ENCODE data around the gene TTC4.
A peak's percentile ranks its signal among the peaks of the same experiment; 100 is the strongest.

Gene TTC4

DNA sequence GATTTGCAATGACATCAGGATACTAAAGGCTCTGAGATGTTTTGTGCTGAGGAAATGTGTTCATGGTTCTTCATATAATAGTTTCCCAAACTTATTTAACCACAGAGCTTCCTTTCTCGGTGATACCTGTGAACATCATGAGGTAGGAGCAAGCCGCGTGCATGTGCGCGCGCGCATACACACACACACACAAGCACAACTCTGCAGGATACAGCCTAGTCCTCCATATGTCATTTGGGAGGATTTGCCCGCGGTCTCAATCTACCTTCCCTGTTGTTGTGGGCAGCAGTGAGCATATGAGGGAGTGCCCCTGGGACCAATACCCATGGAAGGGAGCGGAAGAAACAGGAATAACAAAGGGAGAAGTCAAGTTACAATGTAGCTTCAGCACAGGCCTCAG is 12.2 kb upstream of the TTC4 start:
- 90 to 94% methylated on average over 4 to 5 of the region's 10 CpGs for WGBS, 2 experiments (ENCODE audit: insufficient coverage in 2 of 2)
- Histone ChIP-seq H3K4me3 (ENCODE audit: extremely low read depth, insufficient read depth, low read length, poor library complexity, severe bottlenecking) (no peak overlapping the region), H3K4me1 (ENCODE audit: control insufficient read depth, insufficient read depth, low read length, poor library complexity, severe bottlenecking) (no peaks in the 10 kb centered on the region), H3K27ac (ENCODE audit: low read depth, low read length, severe bottlenecking) (no peak overlapping the region), H3K36me3 (ENCODE audit: control insufficient read depth, insufficient read depth, low read length) (no peaks in the 10 kb centered on the region), H3K9me3 (ENCODE audit: control insufficient read depth, low read length) (no peaks in the 10 kb centered on the region)

DNA sequence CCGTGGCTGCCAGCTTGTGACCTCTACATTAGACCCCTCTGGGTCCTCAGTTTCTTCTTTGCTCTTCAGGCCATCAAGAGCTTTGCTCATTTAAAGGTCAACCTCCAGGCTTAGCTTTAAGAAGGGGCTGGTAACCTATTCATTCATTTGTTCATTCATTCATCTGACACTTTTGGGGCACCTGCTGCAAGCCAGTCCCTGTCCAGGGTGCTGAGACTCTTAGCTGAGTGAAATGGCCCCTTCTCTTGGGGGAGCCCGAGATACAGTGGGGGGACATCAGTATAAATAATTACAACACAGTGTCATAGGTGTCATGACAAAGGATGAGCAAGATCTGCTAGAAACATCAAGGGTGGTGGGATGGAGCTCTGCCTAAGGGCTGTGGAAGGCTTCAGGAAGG is 10.5 kb upstream of the TTC4 start:
- no peaks in the 10 kb centered on the region for H3K4me1 ChIP-seq (ENCODE audit: control insufficient read depth, insufficient read depth, low read length, poor library complexity, severe bottlenecking)
- WGBS, 2 experiments (ENCODE audit: insufficient coverage in 2 of 2), result 83 to 86% methylated on average over 1 of the region's 2 CpGs
- no peaks in the 10 kb centered on the region for H3K36me3 ChIP-seq (ENCODE audit: control insufficient read depth, insufficient read depth, low read length)
- H3K4me3 ChIP-seq (ENCODE audit: extremely low read depth, insufficient read depth, low read length, poor library complexity, severe bottlenecking), result no peak overlapping the region
- no peak overlapping the region for H3K27ac ChIP-seq (ENCODE audit: low read depth, low read length, severe bottlenecking)
- no peaks in the 10 kb centered on the region for H3K9me3 ChIP-seq (ENCODE audit: control insufficient read depth, low read length)

DNA sequence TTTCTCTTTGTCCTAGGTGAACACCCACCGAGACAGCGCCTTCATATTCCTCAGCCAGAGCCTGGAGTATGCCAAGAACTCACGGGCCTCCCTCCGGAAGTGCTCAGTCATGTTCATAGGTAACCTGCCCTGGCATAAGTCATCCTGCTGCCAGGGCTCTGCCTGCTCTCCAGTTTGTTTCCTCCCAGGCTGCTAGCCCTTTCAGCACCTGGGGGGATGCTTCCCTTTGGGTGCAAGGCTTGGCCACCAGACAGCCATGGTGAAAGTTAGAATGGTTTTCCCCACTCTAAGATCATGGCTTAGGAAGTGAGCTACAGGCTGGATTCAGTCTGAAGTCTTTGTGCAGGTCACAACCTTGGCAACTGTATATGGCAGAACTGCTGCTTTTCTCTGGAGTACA is 9.2 kb upstream of the TTC4 start:
- 77 to 81% methylated on average over 4 of the region's 4 CpGs for WGBS, 2 experiments (ENCODE audit: insufficient coverage in 2 of 2)
- H3K27ac ChIP-seq (ENCODE audit: low read depth, low read length, severe bottlenecking), result no peak overlapping the region
- H3K36me3 ChIP-seq (ENCODE audit: control insufficient read depth, insufficient read depth, low read length), result no peaks in the 10 kb centered on the region
- no peaks in the 10 kb centered on the region for H3K4me1 ChIP-seq (ENCODE audit: control insufficient read depth, insufficient read depth, low read length, poor library complexity, severe bottlenecking)
- H3K4me3 ChIP-seq (ENCODE audit: extremely low read depth, insufficient read depth, low read length, poor library complexity, severe bottlenecking), result no peak overlapping the region
- H3K9me3 ChIP-seq (ENCODE audit: control insufficient read depth, low read length), result no peaks in the 10 kb centered on the region

GRCh38 chr1:54708385-54708784 is 7.3 kb upstream of the TTC4 start:
- H3K4me1 ChIP-seq (ENCODE audit: control insufficient read depth, insufficient read depth, low read length, poor library complexity, severe bottlenecking), result no peaks in the 10 kb centered on the region
- no peak overlapping the region for H3K27ac ChIP-seq (ENCODE audit: low read depth, low read length, severe bottlenecking)
- no peak overlapping the region for H3K4me3 ChIP-seq (ENCODE audit: extremely low read depth, insufficient read depth, low read length, poor library complexity, severe bottlenecking)
- no peaks in the 10 kb centered on the region for H3K9me3 ChIP-seq (ENCODE audit: control insufficient read depth, low read length)
- H3K36me3 ChIP-seq (ENCODE audit: control insufficient read depth, insufficient read depth, low read length), result no peaks in the 10 kb centered on the region

DNA sequence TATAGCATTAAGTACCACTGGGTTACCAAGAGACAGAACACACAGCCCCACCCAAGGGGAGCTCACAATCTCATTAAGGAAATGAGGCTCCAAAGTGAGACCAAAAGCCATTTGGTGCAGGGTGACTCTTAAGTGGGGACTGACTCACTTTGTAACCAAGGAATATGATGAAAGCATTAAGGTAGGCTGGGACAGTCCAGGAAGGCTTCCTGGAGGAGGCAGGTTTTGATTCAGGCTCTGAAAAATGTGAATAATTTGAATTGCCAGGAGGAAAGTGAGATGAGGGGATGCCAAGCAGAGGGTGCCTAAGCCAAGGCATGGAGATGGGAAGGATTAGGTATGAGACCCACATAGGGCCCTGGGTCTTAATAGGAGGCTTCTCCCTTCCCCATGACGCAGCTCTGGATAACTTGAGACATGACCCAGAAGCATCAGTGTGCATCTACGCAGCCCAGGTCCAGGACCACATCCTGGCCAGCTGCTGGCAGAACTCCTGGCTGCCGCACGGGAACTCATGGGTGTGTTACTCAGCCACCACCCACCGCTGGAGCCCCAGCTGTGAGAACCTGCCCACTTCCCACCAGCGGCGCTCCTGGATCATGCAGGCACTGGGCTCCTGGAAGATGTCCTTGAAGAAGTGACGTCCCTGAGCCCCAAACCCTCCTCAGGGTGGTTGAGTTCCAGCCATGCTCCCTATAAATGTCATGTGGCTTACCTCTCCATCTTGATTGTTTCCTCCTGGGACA is 5.9 kb upstream of the TTC4 start:
- no peaks in the 10 kb centered on the region for H3K36me3 ChIP-seq (ENCODE audit: control insufficient read depth, insufficient read depth, low read length)
- no peak overlapping the region for H3K4me3 ChIP-seq (ENCODE audit: extremely low read depth, insufficient read depth, low read length, poor library complexity, severe bottlenecking)
- no peaks in the 10 kb centered on the region for H3K9me3 ChIP-seq (ENCODE audit: control insufficient read depth, low read length)
- no peak overlapping the region for H3K27ac ChIP-seq (ENCODE audit: low read depth, low read length, severe bottlenecking)
- H3K4me1 ChIP-seq (ENCODE audit: control insufficient read depth, insufficient read depth, low read length, poor library complexity, severe bottlenecking), result no peaks in the 10 kb centered on the region
- WGBS, 2 experiments (ENCODE audit: insufficient coverage in 2 of 2), result 83% methylated on average over 8 of the region's 8 CpGs

DNA sequence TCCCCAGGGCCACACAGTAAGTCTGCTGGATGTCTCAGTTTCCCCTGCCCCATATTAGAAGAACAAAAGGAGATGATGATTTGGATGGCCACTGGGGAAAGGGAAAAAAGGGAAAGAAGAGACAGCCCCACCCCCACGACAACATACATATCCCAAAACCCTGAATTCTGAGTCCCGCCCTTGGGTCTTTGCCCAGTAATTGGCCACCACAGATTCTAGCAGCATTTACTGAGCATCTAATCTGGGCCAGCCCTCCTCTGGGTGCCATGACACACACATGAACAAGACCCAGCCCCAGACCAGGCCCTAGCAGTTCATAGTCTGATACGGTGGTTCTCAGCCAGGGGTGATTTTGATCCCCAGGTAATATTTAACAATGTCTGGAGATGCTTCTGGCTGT is 5.2 kb upstream of the TTC4 start:
- H3K9me3 ChIP-seq (ENCODE audit: control insufficient read depth, low read length), result no peaks in the 10 kb centered on the region
- H3K27ac ChIP-seq (ENCODE audit: low read depth, low read length, severe bottlenecking), result no peak overlapping the region
- H3K4me3 ChIP-seq (ENCODE audit: extremely low read depth, insufficient read depth, low read length, poor library complexity, severe bottlenecking), result no peak overlapping the region
- WGBS, 2 experiments (ENCODE audit: insufficient coverage in 2 of 2), result 86% methylated on average over 1 of the region's 3 CpGs; no CpG with 5 or more reads in 1 of the 2 experiments
- H3K36me3 ChIP-seq (ENCODE audit: control insufficient read depth, insufficient read depth, low read length), result no peaks in the 10 kb centered on the region
- H3K4me1 ChIP-seq (ENCODE audit: control insufficient read depth, insufficient read depth, low read length, poor library complexity, severe bottlenecking), result no peaks in the 10 kb centered on the region

- H3K4me1 ChIP-seq (ENCODE audit: control insufficient read depth, insufficient read depth, low read length, poor library complexity, severe bottlenecking), result no peaks in the 10 kb centered on the region
- no peaks in the 10 kb centered on the region for H3K9me3 ChIP-seq (ENCODE audit: control insufficient read depth, low read length)
- no peak overlapping the region for H3K4me3 ChIP-seq (ENCODE audit: extremely low read depth, insufficient read depth, low read length, poor library complexity, severe bottlenecking)
- H3K36me3 ChIP-seq (ENCODE audit: control insufficient read depth, insufficient read depth, low read length), result no peaks in the 10 kb centered on the region
- H3K27ac ChIP-seq (ENCODE audit: low read depth, low read length, severe bottlenecking), result no peak overlapping the region
- WGBS, 2 experiments (ENCODE audit: insufficient coverage in 2 of 2), result 91 to 95% methylated on average over 4 to 5 of the region's 6 CpGs
Measured at GRCh38 chr1:54710841-54711240, 4.8 kb upstream of the TTC4 start.

- no peak overlapping the region for H3K27ac ChIP-seq (ENCODE audit: low read depth, low read length, severe bottlenecking)
- WGBS, 2 experiments (ENCODE audit: insufficient coverage in 2 of 2), result 90 to 93% methylated on average over 7 of the region's 10 CpGs
- H3K4me3 ChIP-seq (ENCODE audit: extremely low read depth, insufficient read depth, low read length, poor library complexity, severe bottlenecking), result no peak overlapping the region
- H3K4me1 ChIP-seq (ENCODE audit: control insufficient read depth, insufficient read depth, low read length, poor library complexity, severe bottlenecking), result no peaks in the 10 kb centered on the region
- H3K9me3 ChIP-seq (ENCODE audit: control insufficient read depth, low read length), result no peaks in the 10 kb centered on the region
- no peaks in the 10 kb centered on the region for H3K36me3 ChIP-seq (ENCODE audit: control insufficient read depth, insufficient read depth, low read length)
Measured at GRCh38 chr1:54711536-54711935, 4.1 kb upstream of the TTC4 start.

DNA sequence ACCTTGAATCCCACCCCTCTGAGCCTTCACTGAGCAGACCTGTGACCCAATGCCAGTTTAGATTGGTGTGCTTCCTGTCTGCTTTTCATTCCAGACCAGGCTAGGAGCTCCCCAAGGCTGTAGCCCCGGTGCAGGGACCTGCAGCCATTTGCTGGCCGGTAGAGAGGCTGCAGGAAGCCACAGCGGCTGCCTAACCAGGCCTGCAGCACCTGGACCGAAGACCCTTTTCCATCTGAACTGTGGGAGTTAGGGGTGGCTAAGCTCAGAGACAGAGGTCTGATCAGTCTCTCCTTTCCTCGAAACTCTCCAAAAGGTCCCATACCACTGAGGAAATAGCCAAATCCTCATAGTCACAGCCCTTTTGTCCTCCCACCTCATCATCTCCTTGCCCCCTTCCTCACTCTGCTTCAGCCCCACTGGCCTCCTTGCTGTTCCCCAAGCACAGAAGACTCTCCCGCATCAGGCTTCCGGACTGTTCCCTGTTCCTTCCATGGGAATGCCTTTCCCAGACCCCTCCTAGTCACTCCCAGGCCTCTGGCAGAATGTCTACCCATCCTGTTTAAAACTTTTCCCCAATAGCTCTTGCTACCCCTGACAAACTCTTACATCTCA is 674 bp upstream of the TTC4 start:
- WGBS, 2 experiments (ENCODE audit: insufficient coverage in 2 of 2), result 92 to 96% methylated on average over 6 to 7 of the region's 7 CpGs
- H3K9me3 ChIP-seq (ENCODE audit: control insufficient read depth, low read length), result no peaks in the 10 kb centered on the region
- H3K4me3 ChIP-seq (ENCODE audit: extremely low read depth, insufficient read depth, low read length, poor library complexity, severe bottlenecking), result peak overlapping the region; percentile 89
- H3K4me1 ChIP-seq (ENCODE audit: control insufficient read depth, insufficient read depth, low read length, poor library complexity, severe bottlenecking), result no peaks in the 10 kb centered on the region
- peaks cover 28% of the 10 kb centered on the region for H3K36me3 ChIP-seq (ENCODE audit: control insufficient read depth, insufficient read depth, low read length)
- no peak overlapping the region for H3K27ac ChIP-seq (ENCODE audit: low read depth, low read length, severe bottlenecking)

DNA sequence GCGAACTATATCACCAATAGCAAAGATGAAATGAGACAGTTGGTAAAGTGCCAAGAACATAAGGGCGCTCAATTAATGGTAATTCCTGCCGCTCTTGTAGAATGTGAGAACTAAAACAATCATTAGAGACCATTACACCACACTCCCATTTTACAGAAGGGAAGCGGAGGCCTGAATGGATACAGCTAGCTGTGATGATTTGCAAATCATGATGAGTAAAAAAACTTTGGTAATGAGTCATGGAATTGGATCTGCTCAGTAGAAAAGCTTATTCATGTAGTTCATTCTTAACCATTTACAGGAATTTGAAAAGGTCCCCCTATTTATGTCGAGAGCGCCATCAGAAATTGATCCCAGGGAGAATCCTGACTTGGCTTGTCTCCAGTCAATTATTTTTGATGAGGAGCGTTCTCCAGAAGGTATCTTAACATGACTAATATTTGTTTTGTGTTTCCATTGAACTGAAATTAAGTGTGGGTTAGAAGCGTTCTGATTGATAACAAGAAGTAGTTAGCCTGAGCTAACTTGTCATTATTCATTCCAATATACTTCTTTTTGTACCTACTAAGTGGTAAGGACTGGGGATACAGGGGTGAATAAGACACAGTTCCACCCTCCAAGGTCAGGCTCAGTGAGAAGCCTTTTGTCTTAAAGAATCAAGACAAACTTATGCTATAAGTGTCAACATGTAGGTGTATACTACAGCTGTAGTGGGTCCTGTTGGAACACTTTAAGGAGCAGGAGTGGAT is 812 bp downstream of the TTC4 start:
- Histone ChIP-seq H3K9me3 (ENCODE audit: control insufficient read depth, low read length) (no peaks in the 10 kb centered on the region), H3K4me1 (ENCODE audit: control insufficient read depth, insufficient read depth, low read length, poor library complexity, severe bottlenecking) (no peaks in the 10 kb centered on the region), H3K4me3 (ENCODE audit: extremely low read depth, insufficient read depth, low read length, poor library complexity, severe bottlenecking) (peak overlapping the region; percentile 89), H3K27ac (ENCODE audit: low read depth, low read length, severe bottlenecking) (no peak overlapping the region), H3K36me3 (ENCODE audit: control insufficient read depth, insufficient read depth, low read length) (peaks cover 36% of the 10 kb centered on the region)
- WGBS, 2 experiments (ENCODE audit: insufficient coverage in 2 of 2), result 100% methylated on average over 1 of the region's 8 CpGs; no CpG with 5 or more reads in 1 of the 2 experiments

GRCh38 chr1:54721719-54722118 is 6.1 kb downstream of the TTC4 start:
- peaks cover 87% of the 10 kb centered on the region for H3K36me3 ChIP-seq (ENCODE audit: control insufficient read depth, insufficient read depth, low read length)
- no peaks in the 10 kb centered on the region for H3K4me1 ChIP-seq (ENCODE audit: control insufficient read depth, insufficient read depth, low read length, poor library complexity, severe bottlenecking)
- H3K27ac ChIP-seq (ENCODE audit: low read depth, low read length, severe bottlenecking), result no peak overlapping the region
- H3K9me3 ChIP-seq (ENCODE audit: control insufficient read depth, low read length), result peaks cover 10% of the 10 kb centered on the region
- no peak overlapping the region for H3K4me3 ChIP-seq (ENCODE audit: extremely low read depth, insufficient read depth, low read length, poor library complexity, severe bottlenecking)

Measured in mesodermal cell (in vitro differentiated cells).